HG02885 (cell line): Measurements from ENCODE around the gene RESF1.

Experiments used
- ATAC-seq: cut with Tn5 transposase; IDR thresholded peaks from one replicate; pipeline ENCODE4 v1.9.1; 2021; ENCODE audit warnings: mild to moderate bottlenecking; ENCODE audit not compliant: unreplicated experiment, poor library complexity

Gene RESF1

GRCh38 chr12:32005496-32006125 lies 46.4 kb downstream of the RESF1 start:
- no peak for ATAC-seq
